Renal pelvis (tissue), 4 donors: ENCODE data around the gene NFIX. TPM values are rescaled to one million over a fixed set of nuclear protein-coding genes. Genes with fewer than 3 reads are reported as not detected.

Experiments used
- DNase-seq: peaks from one replicate; pipeline ENCODE4 v3.0.0-alpha.2; 2013
- polyA plus RNA-seq, 3 donors: library from polyadenylated mRNA; unstranded; fragments of 120-200 nt; gene quantifications; one replicate each; pipeline ENCODE4 v1.2.1, GENCODE V29; 2013; ENCODE audit not compliant: insufficient read length in 3 of 3

NFIX gene
- polyA plus RNA-seq, 3 donors = 14.8 to 19.2 (median 14.9) TPM

DNA sequence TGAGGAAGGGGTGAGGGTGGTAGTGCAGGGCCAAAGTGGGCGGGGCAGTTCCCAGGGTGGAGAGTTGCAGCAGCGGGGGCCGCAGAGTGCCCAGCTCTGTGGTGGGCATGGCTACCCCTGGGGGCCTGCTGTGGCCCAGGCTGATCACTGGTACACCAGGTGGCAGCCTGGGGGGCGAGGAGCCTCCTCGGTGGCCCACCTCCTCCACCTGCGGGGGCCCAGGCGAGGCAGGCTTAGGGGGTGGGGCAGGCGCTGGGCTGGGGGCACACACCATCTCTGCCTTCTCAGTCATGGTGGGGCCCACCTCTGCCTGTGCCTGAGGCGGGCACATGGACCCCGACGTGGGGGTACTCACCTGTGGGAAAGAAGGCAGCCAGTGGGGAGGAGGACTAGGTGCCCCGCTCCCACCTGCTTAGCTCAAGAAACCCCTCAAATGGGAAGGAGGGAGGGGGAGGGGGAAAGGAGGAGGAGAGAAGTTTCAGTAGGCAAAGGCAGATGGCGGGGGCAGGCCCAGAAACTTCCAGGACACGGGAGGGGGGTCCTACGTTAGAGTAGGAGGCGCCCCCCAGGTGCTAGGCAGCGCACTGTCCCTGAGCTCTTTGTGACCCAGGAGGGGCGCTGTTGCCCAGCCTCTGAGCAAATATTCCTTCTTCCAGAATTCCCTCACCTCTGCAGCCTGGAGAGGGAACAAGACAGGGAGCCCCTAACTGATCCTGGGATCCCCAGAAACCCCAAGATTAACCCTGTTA is 105.7 kb downstream of the NFIX start:
- no peak for DNase-seq

DNA sequence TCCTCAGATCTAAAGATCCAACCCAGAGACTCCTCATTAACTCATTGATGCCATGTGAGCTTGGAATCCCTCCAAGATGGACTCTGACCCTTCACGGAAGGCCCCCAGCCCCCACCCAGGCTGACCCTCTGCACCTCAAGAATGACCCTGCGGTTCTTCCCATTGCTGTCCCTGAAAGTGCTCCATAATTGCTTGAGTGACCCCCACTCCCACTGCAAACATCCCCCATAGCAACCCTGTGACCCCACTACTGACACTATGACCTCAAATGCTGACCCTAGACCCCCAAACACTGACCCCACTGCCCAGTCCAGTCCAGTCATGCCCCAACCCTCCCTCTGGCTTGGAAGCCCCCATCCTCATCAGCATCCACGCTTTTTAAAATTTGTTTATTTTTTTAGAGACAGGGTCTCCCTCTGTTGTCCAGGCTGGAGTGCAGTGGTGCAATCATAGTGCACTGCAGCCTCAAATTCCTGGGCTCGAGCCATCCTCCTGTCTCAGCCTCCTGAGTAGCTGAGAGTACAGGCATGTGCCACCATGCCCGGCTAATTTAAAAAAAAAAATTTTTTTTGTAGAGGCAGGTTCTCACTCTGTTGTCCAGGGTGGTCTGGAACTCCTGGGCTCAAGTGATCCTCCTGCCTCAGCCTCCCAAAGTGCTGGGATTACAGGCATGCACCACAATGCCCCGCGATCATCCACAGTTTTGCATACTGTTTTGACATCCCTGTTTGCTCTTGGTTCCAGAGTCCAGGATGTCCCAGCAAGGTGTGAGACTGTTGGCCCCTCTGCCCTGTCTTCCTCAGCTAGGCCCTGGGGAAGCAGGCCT is 106.5 kb downstream of the NFIX start:
- DNase-seq = no peak

DNA sequence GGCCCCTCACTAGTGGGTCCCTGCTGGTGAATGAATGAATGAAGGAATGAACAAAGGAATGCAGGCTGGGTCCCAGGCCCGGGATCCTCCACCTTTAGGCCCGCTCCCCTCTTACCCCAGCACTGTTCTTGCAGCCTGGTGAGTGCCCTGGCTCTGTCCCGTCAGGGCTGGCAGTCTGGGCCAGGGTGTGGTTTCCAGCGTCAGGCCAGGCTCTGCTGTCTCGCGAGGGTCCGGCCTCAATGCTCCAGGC is 107.1 kb downstream of the NFIX start:
- DNase-seq = no peak

DNA sequence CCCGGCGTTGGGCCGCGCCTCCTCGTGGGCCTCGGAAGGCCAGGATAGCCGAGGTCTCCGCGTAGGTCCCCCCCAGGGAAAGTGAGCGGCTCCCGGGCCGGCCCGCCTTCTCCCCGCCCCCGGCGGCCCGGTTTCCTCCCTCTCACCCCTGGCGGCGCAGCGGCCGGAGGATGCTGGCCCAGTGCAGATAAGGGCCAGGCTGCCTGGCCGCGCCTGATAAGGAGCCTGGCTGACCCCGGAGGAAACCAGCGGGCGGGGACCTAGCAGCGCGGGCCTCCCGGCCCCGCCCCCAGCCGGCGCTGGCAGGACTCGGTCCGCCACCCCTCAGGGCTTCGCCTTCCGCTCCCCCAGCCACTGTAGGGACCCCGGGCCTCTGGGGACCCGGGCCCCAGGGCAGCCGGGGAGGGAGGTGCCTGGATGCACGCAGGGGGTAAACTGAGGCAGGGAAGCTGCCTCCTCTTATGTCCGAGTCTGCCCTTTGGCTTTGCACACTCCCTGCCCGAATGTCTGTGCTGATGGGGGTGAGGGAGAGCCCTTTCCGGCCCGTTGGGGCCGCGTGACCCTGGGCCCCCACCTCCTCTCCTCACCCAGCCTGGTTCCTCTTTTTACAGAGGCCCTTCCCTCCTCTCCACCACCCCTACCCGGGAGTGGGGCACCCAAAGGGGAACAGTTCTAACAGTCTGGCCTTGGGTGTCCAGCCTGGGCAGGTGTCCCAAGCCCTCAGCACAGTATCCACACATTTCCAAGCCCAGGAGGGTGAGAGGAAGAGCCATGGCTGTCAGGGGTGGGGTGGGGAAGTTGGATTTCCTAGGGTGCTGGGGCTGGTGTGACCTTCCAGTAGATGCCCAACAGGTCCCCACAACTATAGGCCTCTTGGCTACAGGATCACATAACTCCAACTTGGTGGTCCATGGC is 107.6 kb downstream of the NFIX start, which contains the start of gene LYL1:
TSS of gene LYL1 (minus strand) at position 193 of the 915 bp plus-strand sequence. CDS start 1,687 bp downstream, outside the sequence.
- no peak for DNase-seq

DNA sequence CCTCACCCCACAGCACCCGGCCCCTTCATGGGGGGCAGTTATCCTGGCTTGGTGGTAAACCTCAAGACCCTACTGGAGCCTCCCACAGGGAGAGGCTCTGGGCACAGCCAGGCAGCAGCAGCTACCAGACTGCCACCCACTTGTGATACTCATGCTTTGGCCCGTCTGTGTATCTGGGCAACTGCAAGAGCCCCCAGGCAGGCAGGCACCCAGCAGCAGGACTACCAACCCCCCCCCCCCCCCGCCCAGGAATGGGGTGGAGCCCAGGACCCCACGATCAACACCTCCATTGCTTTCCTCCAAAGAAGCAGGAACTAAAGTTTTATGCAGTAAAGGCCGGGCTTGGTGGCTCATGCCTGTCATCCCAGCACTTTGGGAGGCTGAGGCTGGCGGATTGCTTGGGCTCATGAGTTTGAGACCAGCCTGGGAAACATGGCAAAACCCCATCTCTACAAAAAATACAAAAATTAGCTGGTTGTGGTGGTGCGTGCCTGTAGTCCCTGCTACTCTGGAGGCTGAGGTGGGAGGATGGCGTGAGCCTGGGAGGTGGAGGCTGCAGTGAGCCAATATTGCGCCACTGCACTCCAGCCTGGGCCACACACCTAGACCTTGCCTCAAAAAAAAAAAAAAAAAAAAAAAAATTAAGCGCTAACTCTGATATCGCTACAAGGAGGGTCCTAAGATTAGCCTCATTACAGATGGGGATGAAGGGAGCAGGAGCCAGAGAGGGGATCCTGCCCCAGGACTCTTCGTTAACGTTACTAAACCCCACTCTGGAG is 108.5 kb downstream of the NFIX start:
- no peak for DNase-seq

DNA sequence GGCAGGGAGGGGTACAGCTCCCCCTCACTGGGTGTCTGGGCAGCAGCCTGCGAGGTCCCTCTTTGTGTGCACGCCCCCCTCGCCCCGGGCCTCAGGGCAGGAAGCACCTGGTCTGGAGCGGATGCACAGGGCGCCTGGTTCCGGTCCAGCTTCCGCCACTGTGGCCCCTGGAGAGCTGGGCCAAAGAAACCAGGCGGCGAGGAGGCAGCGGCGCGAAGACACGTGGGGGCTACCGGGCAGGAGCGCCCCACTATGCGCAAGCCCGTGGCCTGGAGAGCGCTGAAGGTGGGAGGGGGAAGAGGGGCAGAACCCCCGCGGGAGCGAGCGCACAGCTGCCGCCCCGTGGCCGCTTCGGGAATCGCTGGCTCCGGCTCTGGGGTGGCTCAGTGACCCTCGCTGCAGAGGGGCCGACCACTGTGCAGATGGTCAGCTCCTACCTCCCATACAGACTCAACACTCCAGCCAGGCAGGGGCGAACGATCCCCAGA is 109.1 kb downstream of the NFIX start:
- DNase-seq = no peak

DNA sequence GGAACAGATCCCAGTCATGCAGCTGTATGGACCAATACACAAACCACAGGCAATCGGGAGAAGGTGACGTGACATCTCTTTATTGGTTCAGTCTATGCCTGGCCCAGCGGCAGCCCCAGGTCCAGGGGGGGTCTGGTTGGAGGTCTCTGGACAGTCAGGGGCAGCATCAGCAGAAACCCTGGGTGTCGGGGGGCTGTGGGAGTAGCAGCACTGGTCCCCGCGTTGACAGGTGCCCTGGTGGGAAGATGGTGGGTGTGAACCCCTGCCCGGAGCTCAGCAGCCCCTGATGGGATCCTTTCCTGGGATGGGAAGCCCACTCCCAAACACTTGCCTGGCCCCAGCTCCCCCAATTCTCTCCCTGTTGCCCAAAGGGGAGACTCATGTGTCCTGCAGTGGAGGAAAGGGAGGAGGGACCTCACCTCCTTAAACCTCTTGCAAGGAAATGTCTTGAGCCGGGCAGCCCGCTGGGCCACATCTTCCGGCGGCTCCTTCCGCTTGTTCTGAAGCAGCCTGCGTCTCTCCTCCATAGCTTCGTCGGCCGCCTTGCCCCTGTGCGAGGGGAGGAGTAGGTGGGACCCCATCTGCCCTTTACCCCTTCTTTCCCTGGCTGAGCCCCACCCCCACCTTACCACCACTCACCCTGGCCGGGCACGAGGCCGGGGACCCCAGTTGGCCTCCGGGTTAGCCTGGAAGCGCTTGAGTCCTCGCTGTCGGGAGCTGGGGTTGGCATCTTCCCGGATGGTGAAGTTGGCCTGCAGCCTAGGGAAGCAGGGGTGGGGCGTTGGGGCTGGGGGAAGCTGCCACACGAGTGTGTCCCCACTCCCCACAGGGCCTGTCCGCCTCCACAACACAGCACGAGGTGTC is 109.8 kb downstream of the NFIX start:
- no peak for DNase-seq

DNA sequence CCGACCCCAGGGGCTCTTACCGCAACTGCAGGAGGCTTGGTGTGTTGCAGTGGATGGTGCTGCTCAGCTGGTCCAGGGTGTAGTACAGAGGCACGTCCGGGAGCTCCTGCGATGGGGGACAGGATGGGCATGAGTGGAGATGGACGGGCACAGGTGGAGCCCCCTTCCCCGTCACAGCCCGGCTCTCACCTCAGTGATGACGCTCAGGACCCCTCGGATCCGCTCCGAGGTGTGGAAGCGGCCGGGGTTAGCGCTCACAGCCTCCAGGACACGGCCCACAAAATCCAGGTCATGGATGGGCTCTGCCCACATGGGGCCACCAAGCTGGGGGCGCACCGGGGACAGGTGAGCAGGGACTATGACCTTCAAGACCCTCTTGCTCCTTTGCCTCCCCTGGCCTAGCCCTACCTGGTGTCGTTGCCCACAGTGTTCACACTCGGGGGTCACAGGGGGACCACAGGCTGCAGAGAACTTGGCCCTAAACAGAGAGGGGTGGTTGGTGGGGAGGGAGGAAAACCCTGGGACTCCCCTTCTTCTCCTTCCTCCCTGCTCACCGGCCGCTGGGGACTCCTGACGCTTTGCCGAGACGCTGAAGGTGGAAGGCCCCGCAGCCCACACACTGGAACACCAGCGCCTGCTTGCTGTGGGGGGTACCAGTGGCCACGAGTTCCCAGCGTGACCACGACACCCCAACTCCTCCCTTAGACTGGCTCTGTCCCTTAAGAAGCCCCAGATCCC is 114.3 kb downstream of the NFIX start:
- DNase-seq = no peak

DNA sequence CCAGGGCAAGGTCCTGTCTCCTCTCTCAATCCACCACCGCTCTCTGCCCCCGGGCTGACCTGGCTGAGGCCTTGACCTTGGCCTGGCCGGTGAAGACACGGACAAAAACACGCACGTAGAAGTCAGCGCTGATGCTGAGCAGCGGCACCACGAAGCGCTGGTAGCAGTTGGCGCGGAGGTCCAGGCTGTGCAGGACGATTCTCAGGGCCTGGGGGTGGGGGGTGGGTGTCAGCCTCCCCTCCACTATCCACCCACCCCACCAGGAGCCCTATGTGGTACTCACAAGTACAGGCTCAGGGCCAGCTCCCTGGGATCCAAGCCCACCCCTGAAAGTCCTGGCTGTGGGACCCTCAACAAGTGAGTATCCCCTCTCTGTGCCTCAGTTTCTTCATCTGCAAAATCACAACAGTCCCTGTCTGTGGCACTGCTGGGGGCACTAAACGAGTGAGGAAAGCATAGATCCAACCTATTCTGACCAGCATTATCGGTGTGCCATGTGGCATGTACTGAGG is 114.9 kb downstream of the NFIX start:
- DNase-seq = no peak

DNA sequence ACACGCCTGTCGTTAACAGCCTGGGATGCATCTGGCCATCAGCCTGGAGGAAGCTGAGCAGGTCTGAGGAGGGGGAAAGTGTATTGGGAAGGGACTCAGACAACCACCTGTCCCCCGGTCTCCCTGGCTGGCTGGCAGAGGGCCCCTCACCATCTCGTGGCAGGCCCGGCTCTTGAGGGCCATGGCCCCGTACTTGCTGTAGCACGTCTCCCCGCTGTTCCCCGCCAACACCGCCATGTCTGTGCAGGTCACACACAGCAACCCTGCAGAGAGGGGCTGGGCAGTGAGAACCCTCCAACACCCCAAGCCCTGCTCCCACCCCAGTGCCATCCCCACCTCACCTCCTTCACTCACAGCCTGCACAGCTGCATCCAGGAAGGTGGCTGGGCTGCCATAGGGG is 117.3 kb downstream of the NFIX start:
- DNase-seq = no peak

DNA sequence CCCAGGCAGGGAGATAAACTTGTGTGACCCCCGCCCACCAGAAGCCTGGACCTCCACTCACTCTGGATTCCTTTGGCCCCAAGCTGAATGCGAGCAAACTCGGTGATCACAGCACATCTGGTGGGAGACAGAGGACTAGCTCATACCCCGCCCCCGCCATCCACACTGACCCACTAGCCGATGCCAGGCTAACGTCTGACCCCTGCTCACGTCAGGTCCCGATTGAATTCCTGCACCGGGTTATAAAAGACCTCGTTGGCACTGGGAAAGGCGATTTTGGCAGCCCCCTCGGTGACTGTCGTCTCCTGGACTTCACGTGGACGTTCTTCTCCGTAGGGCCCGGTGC is 120.6 kb downstream of the NFIX start:
- no peak for DNase-seq

DNA sequence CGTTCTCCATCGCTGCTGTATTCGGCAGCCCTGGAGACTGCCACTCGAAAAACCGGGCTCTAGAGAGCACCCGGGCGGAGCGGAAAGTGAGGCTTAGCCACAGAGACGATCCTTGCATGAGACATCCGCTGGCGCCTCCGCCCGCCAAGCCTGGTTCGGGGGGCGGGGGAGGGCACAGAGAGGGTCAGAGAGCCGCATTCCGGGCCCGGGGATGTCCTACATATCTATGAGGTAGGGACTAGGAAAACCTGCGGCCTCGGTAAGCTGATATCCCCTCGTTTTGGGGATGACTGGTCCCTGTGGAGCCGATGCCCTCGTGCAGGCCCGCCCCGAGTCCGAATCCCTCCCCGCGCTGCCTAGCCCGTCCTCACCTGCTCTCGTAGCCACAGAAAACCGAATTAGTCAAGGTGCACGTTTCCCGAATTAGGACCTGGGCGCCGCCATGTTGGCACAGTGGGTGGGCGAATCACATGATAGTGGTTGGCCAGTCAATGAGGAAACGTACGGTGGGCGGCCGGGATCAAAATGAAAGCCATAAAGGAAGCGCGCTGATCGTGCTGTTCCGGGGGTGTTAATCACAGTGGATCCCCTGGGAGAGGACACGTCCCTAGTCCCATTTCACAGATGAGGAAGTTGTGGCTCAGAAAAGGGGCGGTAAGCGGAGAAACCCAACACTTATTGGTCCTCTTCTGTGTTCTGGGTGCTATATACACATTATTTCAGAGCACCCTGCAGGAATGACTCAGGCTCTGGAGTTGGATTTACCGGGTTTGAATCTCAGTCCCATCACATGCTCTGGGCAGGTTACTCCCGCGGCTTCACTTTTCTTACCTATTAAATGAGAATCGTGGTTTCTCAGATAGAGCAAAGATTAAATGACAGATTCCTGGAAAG is 121.3 kb downstream of the NFIX start, which contains the start of gene TRMT1:
TSS of gene TRMT1 (minus strand) at position 459 of the 894 bp plus-strand sequence. CDS start at position 118, 341 bp downstream.
- DNase-seq = peak; percentile 95

DNA sequence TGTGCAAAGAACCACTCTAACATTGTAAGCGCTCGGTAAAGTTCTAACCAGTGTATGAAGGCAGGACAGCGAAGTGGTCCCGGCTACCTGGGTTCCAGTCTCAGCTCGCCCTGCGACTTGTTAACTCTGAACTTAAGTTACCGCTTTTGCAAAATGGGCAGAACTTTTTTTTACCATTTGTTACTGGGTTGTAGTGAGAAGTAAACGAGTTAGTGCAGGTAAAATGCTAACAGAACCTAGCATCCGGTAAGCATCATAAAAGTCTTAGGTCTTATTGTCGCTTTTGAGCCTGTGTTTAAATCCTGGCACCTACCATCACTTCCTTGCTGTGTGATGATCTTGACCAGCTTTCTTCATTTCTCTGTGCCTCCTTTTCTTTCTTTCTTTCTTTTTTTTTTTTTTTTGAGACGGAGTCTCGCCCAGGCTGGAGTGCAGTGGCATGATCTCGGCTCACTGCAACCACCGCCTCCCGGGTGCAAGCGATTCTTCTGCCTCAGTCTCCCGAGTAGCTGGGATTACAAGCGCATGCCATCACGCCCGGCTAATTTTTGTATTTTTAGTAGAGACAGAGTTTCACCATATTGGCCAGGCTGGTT is 122.0 kb downstream of the NFIX start:
- DNase-seq = no peak

DNA sequence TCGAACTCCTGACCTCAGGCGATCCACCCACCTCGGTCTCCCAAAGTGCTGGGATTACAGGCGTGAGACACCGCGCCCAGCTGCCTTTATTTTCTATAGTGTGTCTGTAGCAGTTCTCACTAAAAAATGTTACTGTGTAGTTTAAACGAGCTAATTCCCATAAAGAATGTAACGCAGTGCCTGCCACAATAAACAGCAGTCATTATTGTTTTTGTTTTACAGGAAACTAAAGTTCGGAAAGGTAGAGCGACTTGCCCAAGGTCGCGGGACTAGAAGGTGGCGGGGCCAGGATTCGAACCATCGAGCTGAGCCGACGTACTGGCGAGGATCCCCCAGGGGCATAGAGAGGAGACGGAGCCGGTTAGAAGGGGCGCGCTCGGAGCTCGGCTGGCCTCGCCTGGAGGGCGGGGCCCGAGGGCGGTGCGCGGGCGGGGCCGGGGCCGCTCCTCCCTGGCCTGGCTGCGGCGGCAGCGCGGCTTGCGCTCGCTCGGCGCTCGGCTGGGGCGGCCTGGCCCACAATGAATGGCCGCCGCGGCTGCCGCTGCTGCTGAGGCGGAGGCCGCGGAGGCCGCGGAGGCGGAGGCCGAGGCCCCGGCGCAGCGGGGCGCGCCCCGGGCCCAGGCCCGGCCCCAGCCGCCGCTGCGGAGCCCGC is 122.6 kb downstream of the NFIX start, which contains the start of gene NACC1:
TSS of gene NACC1 (plus strand) at position 493 of the 652 bp plus-strand sequence. CDS start 16,944 bp downstream, outside the sequence.
- DNase-seq = peak; percentile 88

DNA sequence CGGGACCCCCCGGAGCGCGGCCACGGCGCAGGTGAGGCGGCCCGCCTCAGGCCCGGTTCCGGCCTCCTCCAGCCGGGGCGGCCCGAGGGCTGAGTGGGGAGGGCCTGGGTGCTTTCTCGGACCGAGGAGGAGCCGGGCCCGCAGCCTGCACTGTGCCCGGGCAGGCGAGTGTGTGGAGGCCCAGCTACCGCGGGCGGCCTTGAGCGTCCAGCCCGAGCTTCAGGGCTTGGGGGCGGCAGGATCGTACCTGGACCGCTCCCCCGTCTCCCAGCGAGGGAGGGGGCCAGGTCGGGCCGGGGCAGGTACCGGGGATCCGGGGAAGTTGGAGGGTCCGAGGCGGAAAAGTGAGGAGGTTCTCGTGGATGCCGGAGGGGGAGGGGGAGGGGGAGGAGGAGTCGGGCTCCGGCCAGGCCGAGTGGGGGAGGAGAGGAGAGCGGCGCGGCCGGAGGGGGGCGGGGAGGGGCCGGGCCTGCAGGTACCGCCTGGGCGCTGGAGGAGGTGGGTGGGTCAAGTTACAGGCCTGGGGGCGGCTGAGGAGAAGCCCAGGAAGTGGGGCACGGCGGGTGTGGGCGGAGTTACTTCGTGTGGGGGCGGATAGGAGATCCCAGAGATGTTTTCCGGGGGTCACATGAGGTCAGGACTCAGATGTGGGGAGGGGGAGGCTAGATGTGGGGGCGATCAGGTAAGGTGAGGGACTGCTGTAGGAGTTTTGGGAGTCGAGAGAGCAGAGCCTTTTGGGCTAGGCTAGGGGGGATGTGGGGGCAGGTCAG is 123.3 kb downstream of the NFIX start:
- DNase-seq = peak; percentile 75

DNA sequence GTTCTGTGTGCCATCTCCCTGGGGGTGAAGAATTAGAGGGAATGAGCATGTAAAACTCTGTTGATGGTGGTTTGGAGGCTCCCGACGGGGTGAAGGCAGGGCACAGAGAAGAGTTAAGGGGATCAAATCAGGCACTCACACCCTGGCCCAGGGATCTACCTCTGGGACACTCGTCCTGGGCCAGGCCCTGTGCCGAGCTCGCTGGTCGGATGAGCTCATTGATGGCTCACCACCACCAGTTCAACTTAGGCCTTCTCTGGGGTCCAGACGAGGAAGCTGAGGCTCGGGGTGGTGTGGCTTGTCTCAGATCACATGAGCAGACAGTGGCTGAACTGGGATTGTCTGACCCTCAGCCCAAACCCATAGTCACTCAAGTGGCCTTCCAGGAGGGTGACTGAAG is 124.4 kb downstream of the NFIX start:
- DNase-seq = no peak
